HFFc6 (cell line): ENCODE data around the gene MBD3L3. TPM values are rescaled to one million over a fixed set of nuclear protein-coding genes. Genes with fewer than 3 reads are reported as not detected.

Experiments used
- DNase-seq: peaks from one replicate; pipeline ENCODE4 v3.0.0-alpha.2; 2018
- H3K27ac Mint-ChIP-seq: 2 replicates; pipeline ENCODE4 v1.8.0; 2020; ENCODE audit warnings: mild to moderate bottlenecking, mixed read lengths
- H3K27me3 Mint-ChIP-seq: 2 replicates; pipeline ENCODE4 v1.8.0; 2021; ENCODE audit warnings: mild to moderate bottlenecking, moderate library complexity, mixed read lengths; ENCODE audit not compliant: insufficient read depth
- H3K36me3 Mint-ChIP-seq: 2 replicates; pipeline ENCODE4 v1.8.0; 2021; ENCODE audit warnings: low read depth, mixed read lengths
- H3K4me1 Mint-ChIP-seq: 2 replicates; pipeline ENCODE4 v1.8.0; 2020; ENCODE audit warnings: low read depth, mixed read lengths
- H3K4me3 Mint-ChIP-seq: 2 replicates; pipeline ENCODE4 v1.8.0; 2020; ENCODE audit warnings: mild to moderate bottlenecking, moderate library complexity, mixed read lengths
- H3K9me3 Mint-ChIP-seq: 2 replicates; pipeline ENCODE4 v1.8.0; 2020; ENCODE audit warnings: mild to moderate bottlenecking, mixed read lengths
- total RNA-seq, 6 experiments: library from RNA; stranded (reverse); fragmentation: NEBNext Ultra II Directional; extraction: Animal tissue kit (Norgen Biotek cat#: 25700); gene quantifications; 2 replicates in 1 of 6; 3 replicates in 5 of 6; pipeline ENCODE4 v1.2.3, GENCODE V29; 2021
- TF ChIP-seq, protein P1 (sequence below): fragments of 200-600 bp; sonication (generic); IDR thresholded peaks from 2 replicates; pipeline ENCODE4 v1.5.0; 2021; ENCODE audit warnings: antibody characterized with exemption, mild to moderate bottlenecking

The MBD3L3 gene
- total RNA-seq, 6 experiments from 2014 or later: not detected

DNA sequence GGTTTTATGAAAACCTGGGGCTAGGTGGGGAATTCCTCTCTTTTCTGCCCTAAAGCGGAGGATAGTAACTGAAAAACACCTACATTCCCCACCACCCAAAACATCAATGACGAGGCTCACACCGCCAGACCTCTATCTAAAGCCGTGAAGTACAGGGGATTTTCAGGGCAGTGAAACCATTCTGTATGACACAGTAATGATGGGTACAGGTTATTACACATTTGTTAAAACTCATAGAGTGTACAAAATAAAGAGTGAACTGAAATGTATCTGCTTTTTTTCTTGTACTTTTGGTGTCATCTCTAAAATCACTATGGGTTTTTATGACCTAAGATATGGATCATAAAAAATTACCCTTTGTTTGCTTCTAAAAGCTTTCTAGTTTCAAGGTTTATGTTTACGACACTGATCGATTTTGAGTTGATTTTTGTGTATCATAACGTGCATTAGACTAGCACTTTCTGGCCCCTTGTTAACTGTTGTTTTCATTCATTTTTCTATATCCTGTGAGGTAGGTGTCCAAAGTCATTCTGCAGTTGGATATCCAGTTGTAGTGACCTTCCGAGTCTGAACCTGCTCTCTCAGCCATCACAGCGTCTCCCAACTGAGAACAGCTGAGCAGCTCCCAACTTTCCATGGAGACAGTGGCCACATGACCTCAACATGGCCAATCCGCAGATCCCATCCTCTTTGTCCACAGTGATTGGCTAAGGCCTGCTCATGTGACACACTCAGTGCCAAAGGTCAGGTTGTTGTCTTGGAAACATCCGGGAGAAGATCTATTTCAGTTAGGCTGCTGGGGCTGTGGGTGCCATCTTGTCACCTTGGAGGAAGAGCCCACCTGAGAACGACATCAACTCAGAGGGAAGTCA, 47.5 kb downstream of the MBD3L3 start:
- no peaks in the 10 kb centered on the region for H3K4me1 Mint-ChIP-seq
- H3K36me3 Mint-ChIP-seq: peaks cover 10% of the 10 kb centered on the region
- no peak for DNase-seq
- H3K27ac Mint-ChIP-seq: no peak overlapping the region
- TF ChIP-seq, protein P1, sequence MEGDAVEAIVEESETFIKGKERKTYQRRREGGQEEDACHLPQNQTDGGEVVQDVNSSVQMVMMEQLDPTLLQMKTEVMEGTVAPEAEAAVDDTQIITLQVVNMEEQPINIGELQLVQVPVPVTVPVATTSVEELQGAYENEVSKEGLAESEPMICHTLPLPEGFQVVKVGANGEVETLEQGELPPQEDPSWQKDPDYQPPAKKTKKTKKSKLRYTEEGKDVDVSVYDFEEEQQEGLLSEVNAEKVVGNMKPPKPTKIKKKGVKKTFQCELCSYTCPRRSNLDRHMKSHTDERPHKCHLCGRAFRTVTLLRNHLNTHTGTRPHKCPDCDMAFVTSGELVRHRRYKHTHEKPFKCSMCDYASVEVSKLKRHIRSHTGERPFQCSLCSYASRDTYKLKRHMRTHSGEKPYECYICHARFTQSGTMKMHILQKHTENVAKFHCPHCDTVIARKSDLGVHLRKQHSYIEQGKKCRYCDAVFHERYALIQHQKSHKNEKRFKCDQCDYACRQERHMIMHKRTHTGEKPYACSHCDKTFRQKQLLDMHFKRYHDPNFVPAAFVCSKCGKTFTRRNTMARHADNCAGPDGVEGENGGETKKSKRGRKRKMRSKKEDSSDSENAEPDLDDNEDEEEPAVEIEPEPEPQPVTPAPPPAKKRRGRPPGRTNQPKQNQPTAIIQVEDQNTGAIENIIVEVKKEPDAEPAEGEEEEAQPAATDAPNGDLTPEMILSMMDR: no peak
- peaks cover 17% of the 10 kb centered on the region for H3K9me3 Mint-ChIP-seq
- no peak overlapping the region for H3K4me3 Mint-ChIP-seq
- H3K27me3 Mint-ChIP-seq: peaks cover 6% of the 10 kb centered on the region

- Mint-ChIP-seq H3K4me3 (no peak overlapping the region), H3K9me3 (peaks cover 17% of the 10 kb centered on the region), H3K4me1 (no peaks in the 10 kb centered on the region), H3K27ac (no peak overlapping the region), H3K27me3 (peaks cover 6% of the 10 kb centered on the region), H3K36me3 (peaks cover 10% of the 10 kb centered on the region)
- no peak for DNase-seq
- TF ChIP-seq, protein P1: no peak
Measured at GRCh38 chr19:7007859-7008258, 50.6 kb downstream of the MBD3L3 start.

Other genes with a start within 250 kb of the MBD3L3 start
- under 1 TPM in 4 of 6 experiments, not detected in 2; 0.14 to 0.33 (median 0.23) TPM for gene ADGRE1, start 171.1 kb downstream of the MBD3L3 start, total RNA-seq
- gene MBD3L2B, start 37.2 kb downstream of the MBD3L3 start, total RNA-seq: not detected
- gene MBD3L5, start 28.1 kb downstream of the MBD3L3 start, total RNA-seq: not detected
- not detected for gene MBD3L4, start 18.5 kb downstream of the MBD3L3 start, total RNA-seq
- not detected for gene MBD3L2, start 9.4 kb downstream of the MBD3L3 start, total RNA-seq
- 1 to 10 TPM; 7.8 to 9.3 (median 8.7) TPM for gene ZNF557, start 11.0 kb upstream of the MBD3L3 start, total RNA-seq
- gene INSR, start 235.7 kb upstream of the MBD3L3 start, total RNA-seq: 1 to 10 TPM; 2.1 to 6.3 (median 2.5) TPM